A673 (cell line): ENCODE measurements around the gene APOBEC4.

Experiments used
- CTCF ChIP-seq: fragments of 300-800, 200-600 bp; sonication (generic); conservative IDR thresholded peaks from 2 replicates; pipeline ENCODE4 v1.5.1; 2017; ENCODE audit warnings: low read depth, mild to moderate bottlenecking, antibody characterized with exemption, low read length, moderate library complexity, mixed read lengths
- EZH2 ChIP-seq: fragments of 200-600 bp; sonication (generic); IDR thresholded peaks from 2 replicates; pipeline ENCODE4 v1.6.1; 2017; ENCODE audit warnings: borderline replicate concordance, low read depth, mild to moderate bottlenecking, mixed read lengths, antibody characterized with exemption, low read length; ENCODE audit not compliant: poor library complexity, severe bottlenecking

DNA sequence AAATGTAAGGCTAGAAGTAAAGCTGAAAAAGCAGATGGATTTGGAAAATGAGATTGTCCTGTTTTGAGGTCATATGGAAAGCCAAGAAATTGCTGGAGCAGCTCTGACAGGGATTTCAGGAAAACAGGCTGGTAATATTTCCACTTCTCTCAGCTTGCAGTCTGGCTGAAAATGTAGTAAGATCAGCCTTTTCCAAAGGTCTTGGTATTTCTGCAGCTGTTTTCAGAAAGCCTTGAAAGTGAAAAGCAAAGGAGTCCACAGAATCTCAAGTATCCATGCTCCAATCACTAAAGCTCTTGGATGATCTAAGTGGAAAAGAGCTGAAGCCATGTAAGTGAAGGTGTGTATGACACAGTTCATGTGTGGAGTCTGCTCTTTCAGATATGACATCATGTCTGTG, 41.6 kb upstream of the APOBEC4 start:
- TF ChIP-seq CTCF (no peak), EZH2 (no peak)
